HG03520 (cell line): Measurements from ENCODE around the gene FIGNL1.
A peak's percentile ranks its signal among the peaks of the same experiment; 100 is the strongest.
"Not testable (repeated sequence)": the region's sequence is repeated elsewhere in the genome, so short reads cannot be mapped to it uniquely, and the experiment has no call there.

ENCODE experiments used
- ATAC-seq: cut with Tn5 transposase; IDR thresholded peaks from one replicate; pipeline ENCODE4 v1.9.1; 2021; ENCODE audit warnings: mild to moderate bottlenecking, moderate library complexity; ENCODE audit not compliant: unreplicated experiment

FIGNL1 gene

DNA sequence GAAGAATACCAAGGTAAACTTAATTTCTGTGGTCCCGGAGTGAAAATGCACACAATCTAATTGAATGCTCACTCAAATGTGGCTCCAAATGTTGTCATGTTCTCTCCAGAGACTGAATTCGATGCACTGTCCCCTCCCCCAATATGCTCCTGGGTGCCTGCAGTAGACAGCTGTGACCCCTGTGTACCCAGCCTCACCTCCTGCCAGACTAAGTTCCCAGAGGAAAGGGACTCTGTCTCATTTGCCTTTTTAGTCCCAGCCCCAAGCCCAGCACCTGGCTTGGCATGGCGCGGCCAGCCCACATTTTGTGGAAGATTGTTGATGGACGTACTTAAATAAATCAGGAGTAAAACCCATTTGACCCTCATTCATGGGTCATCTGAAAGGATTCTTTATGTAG, 21.8 kb upstream of the FIGNL1 start:
- no peak for ATAC-seq

GRCh38 chr7:50470250-50471163, 20.4 kb upstream of the FIGNL1 start:
- peak; percentile 44 for ATAC-seq

DNA sequence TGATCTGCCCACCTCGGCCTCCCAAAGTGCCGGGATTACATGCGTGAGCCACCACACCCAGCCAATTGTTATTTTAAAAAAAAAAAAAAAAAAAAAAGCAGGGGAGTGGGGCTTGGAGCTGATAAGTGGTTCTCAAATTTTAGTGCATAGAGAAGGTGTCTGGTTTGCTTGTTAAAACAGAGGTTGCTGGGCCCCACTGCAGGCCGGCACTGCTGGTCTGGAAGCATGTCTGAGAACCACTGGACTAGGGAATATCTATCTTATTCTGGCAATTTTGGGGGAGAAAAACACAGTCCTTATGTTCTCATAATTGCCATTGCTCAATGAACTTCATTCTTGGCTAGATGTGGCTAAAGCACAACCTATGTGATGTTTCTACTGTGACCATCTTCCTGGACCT, 19.0 kb upstream of the FIGNL1 start:
- ATAC-seq, result no peak

DNA sequence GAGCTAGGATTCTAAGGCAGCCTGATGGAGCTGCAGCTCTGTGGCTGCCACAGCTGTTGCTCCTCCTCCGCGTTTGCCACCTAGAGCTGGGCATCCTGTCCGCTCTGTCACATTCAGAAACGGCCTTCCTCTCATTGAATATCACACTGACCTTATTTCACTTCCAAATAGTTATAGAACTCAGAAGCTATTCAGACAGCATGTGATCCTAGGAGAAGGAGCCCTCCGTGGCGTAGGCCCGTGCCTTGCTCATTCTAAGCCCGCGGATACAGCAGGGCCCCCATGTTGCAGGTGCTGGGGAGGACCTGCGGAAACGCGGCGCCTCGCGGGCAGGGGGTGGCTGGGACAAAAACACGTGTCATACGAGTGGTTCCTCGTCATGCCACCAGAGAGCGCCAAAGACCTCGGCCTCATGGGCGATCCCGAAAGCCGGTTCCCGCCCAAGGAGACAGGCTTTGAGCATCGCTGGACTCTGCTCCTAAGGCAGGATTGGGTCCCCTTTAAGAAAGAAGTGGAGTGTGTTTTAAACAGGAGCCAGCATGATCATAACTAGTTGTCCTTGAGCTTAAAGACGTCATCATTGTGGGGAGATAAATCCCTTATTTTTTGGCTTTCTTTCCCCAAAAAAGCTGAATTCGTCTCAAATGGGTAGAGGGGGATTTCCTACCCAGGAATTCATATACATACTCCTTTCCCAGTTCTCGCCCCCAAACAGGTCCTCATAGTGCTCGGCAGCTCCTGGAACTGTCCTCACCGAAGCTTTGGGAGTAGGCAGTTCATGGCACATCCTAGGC, 17.9 kb upstream of the FIGNL1 start:
- peak; percentile 70 for ATAC-seq

GRCh38 chr7:50466815-50467585, 16.9 kb upstream of the FIGNL1 start:
- no peak for ATAC-seq

- no peak for ATAC-seq
Measured at GRCh38 chr7:50463035-50463434, 12.9 kb upstream of the FIGNL1 start.

GRCh38 chr7:50462361-50462760, 12.2 kb upstream of the FIGNL1 start:
- no peak for ATAC-seq

GRCh38 chr7:50461695-50462094, 11.5 kb upstream of the FIGNL1 start:
- ATAC-seq, result no peak

DNA sequence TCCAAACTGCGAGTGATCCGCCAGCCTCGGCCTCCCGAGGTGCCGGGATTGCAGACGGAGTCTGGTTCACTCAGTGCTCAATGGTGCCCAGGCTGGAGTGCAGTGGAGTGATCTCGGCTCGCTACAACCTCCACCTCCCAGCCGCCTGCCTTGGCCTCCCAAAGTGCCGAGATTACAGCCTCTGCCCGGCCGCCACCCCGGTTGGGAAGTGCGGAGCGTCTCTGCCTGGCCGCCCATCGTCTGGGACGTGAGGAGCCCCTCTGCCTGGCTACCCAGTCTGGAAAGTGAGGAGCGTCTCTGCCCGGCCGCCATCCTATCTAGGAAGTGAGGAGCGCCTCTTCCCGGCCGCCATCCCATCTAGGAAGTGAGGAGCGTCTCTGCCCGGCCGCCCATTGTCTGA, 9.0 kb upstream of the FIGNL1 start:
- ATAC-seq, result not testable (repeated sequence)

GRCh38 chr7:50458651-50459050, 8.5 kb upstream of the FIGNL1 start:
- not testable (repeated sequence) for ATAC-seq

GRCh38 chr7:50456371-50457123, 6.4 kb upstream of the FIGNL1 start:
- ATAC-seq, result no peak

GRCh38 chr7:50455658-50456057, 5.5 kb upstream of the FIGNL1 start:
- ATAC-seq, result no peak

DNA sequence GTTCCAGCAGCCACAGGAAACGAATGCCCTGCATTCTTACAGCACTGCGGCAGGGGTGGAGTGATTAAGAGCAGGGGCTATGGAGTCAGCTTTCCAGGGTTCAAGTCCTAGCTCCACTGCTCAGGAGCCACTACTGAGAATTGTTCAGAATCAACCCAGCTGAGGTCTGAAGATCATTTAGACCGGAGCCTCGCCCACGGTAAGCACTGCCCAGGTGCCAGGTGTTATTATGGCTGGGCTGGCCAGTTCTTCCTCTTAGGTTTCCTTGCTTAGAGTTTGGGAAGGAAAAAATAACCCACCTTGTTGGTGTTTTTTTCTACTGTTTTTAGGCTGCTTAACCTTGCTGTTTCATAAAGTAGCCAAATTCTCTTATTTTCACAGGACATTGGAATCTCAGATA, 4.8 kb upstream of the FIGNL1 start:
- no peak for ATAC-seq

- peak; percentile 3 for ATAC-seq
Measured at GRCh38 chr7:50450590-50451032, 461 bp upstream of the FIGNL1 start.

DNA sequence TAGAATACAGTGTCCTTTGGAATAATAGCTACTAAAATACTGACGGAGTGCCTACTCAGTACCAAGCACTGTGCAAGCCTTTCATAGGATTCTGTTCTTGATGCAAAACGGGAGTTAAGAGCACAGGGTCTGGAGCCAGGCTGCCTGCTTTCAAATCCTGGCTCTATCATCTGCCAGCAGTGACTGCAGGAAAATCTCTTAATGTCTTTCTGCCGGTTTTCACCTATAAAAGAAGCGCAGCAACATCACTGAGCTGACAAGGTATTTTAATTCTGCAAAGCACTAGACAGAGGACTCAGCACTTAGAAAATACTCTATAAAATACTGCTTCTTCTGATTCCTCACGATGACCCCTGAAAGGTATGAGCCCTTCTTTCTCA, 659 bp downstream of the FIGNL1 start:
- peak; percentile 1 for ATAC-seq

- peak; percentile 21 for ATAC-seq
Measured at GRCh38 chr7:50448823-50449222, 1.3 kb downstream of the FIGNL1 start.

GRCh38 chr7:50446542-50446960, 3.6 kb downstream of the FIGNL1 start:
- ATAC-seq, result peak; percentile 29

- ATAC-seq, result no peak
Measured at GRCh38 chr7:50436133-50436806, 13.9 kb downstream of the FIGNL1 start.

- ATAC-seq, result no peak
Measured at GRCh38 chr7:50431722-50432305, 18.3 kb downstream of the FIGNL1 start.
